HuH-7.5 (cell line): ENCODE data around the gene KRT79.

Source experiments
- DNase-seq: peaks from one replicate; pipeline ENCODE4 v3.0.0; 2011; ENCODE audit warnings: low spot score

KRT79 gene

GRCh38 chr12:52835271-52836041 is 1.3 kb upstream of the KRT79 start:
- no peak for DNase-seq

- DNase-seq: no peak
These were observed 553 bp upstream of the KRT79 start for GRCh38 chr12:52834727-52835001.

GRCh38 chr12:52832985-52833905 is 866 bp downstream of the KRT79 start:
- DNase-seq: no peak

- no peak for DNase-seq
These were observed 1.7 kb downstream of the KRT79 start for GRCh38 chr12:52832451-52832850.

GRCh38 chr12:52831251-52831650 is 2.9 kb downstream of the KRT79 start:
- DNase-seq: no peak

- DNase-seq: no peak
These were observed 3.9 kb downstream of the KRT79 start for GRCh38 chr12:52829986-52830770.

GRCh38 chr12:52828591-52829021 is 5.5 kb downstream of the KRT79 start:
- DNase-seq: no peak

GRCh38 chr12:52828156-52828555 is 6.0 kb downstream of the KRT79 start:
- DNase-seq: no peak

GRCh38 chr12:52827499-52828090 is 6.5 kb downstream of the KRT79 start:
- DNase-seq: no peak

- no peak for DNase-seq
These were observed 7.3 kb downstream of the KRT79 start for GRCh38 chr12:52826611-52827498.

GRCh38 chr12:52825961-52826360 is 8.2 kb downstream of the KRT79 start:
- DNase-seq: no peak

- no peak for DNase-seq
These were observed 9.2 kb downstream of the KRT79 start for GRCh38 chr12:52824741-52825410.

- no peak for DNase-seq
These were observed 10.2 kb downstream of the KRT79 start for GRCh38 chr12:52823761-52824450.

GRCh38 chr12:52822771-52823510 is 11.2 kb downstream of the KRT79 start:
- DNase-seq: no peak

- no peak for DNase-seq
These were observed 12.1 kb downstream of the KRT79 start for GRCh38 chr12:52821826-52822660.

- no peak for DNase-seq
These were observed 12.9 kb downstream of the KRT79 start for GRCh38 chr12:52821071-52821730.

- DNase-seq: no peak
These were observed 13.6 kb downstream of the KRT79 start for GRCh38 chr12:52820521-52820920.
